HEK293T (cell line): ENCODE results near the gene BEST1.

Experiments used
- BHLHE40 ChIP-seq: fragments of 450-650 bp; IDR thresholded peaks from 2 replicates; pipeline ENCODE4 v1.6.1; 2016; ENCODE audit warnings: mild to moderate bottlenecking, moderate library complexity, borderline replicate concordance
- CTBP1 ChIP-seq: fragments of 450-650 bp; IDR thresholded peaks from 2 replicates; pipeline ENCODE4 v1.6.1; 2016; ENCODE audit warnings: borderline replicate concordance
- ELF4 ChIP-seq: fragments of 450-650 bp; IDR thresholded peaks from 2 replicates; pipeline ENCODE4 v1.6.1; 2017; ENCODE audit warnings: antibody characterized with exemption
- FOXA1 ChIP-seq: fragments of 450-650 bp; IDR thresholded peaks from 2 replicates; pipeline ENCODE4 v1.6.1; 2016; ENCODE audit warnings: mild to moderate bottlenecking
- FOXK2 ChIP-seq: fragments of 450-650 bp; IDR thresholded peaks from 2 replicates; pipeline ENCODE4 v1.6.1; 2016; ENCODE audit warnings: mild to moderate bottlenecking
- FOXM1 ChIP-seq: fragments of 450-650 bp; IDR thresholded peaks from 2 replicates; pipeline ENCODE4 v1.6.1; 2017; ENCODE audit warnings: mild to moderate bottlenecking, borderline replicate concordance
- HDGF ChIP-seq: fragments of 450-650 bp; IDR thresholded peaks from 2 replicates; pipeline ENCODE4 v1.6.1; 2017; ENCODE audit warnings: antibody characterized with exemption, borderline replicate concordance
- LEF1 ChIP-seq: fragments of 450-650 bp; IDR thresholded peaks from 2 replicates; pipeline ENCODE4 v1.6.1; 2017; ENCODE audit warnings: mild to moderate bottlenecking, borderline replicate concordance
- NFRKB ChIP-seq: fragments of 450-650 bp; IDR thresholded peaks from 2 replicates; pipeline ENCODE4 v1.6.1; 2016; ENCODE audit warnings: mild to moderate bottlenecking, moderate library complexity
- SP1 ChIP-seq: fragments of 450-650 bp; IDR thresholded peaks from 2 replicates; pipeline ENCODE4 v1.6.1; 2017
- SUZ12 ChIP-seq: fragments of 450-650 bp; IDR thresholded peaks from 2 replicates; pipeline ENCODE4 v1.6.1; 2016; ENCODE audit warnings: mild to moderate bottlenecking
- TARDBP ChIP-seq: fragments of 450-650 bp; IDR thresholded peaks from 2 replicates; pipeline ENCODE4 v1.6.1; 2016
- ZNF384 ChIP-seq: fragments of 450-650 bp; IDR thresholded peaks from 2 replicates; pipeline ENCODE4 v1.6.1; 2016

- TF ChIP-seq FOXM1 = no peak
- no peak for TF ChIP-seq NFRKB
- no peak for TF ChIP-seq FOXA1
- no peak for TF ChIP-seq HDGF
- TF ChIP-seq FOXK2 = no peak
- no peak for TF ChIP-seq ZNF384
- TF ChIP-seq LEF1 = no peak
- TF ChIP-seq TARDBP = no peak
- no peak for TF ChIP-seq SUZ12
- TF ChIP-seq ELF4 = no peak
- TF ChIP-seq SP1 = no peak
- no peak for TF ChIP-seq BHLHE40
- TF ChIP-seq CTBP1 = no peak
Observed at GRCh38 chr11:61976813-61977475, 26.8 kb downstream of the BEST1 start.
